ENCODE measurements around the gene PARM1.

Gene PARM1

GRCh38 chr4:74953647-74954046 lies 20.7 kb downstream of the PARM1 start:
- in situ Hi-C loops (cut with MboI; ENCODE audit: low sequenced_read_pairs, unreplicated experiment) = no loop called here

GRCh38 chr4:74958881-74959280 lies 26.0 kb downstream of the PARM1 start:
- in situ Hi-C loops (cut with MboI; ENCODE audit: low sequenced_read_pairs, unreplicated experiment) = no loop called here
- DNase-seq (ENCODE audit: low spot score) = no peak

More at GRCh38 chr4:74953647-74954046, 20.7 kb downstream of the PARM1 start:
- DNase-seq (ENCODE audit: low spot score) = no peak
- no peak for TF ChIP-seq CTCF (IDR thresholded peaks at IDR 0.05; ENCODE audit: borderline replicate concordance, control extremely low read depth, extremely low read depth, insufficient read depth, missing control alignments)

GRCh38 chr4:74961230-74961629 lies 28.3 kb downstream of the PARM1 start:
- in situ Hi-C loops (cut with MboI; ENCODE audit: low sequenced_read_pairs, unreplicated experiment) = no loop called here
- DNase-seq (ENCODE audit: low spot score) = no peak
- no peak for TF ChIP-seq CTCF (IDR thresholded peaks at IDR 0.05; ENCODE audit: borderline replicate concordance, control extremely low read depth, extremely low read depth, insufficient read depth, missing control alignments)

More at GRCh38 chr4:74958881-74959280, 26.0 kb downstream of the PARM1 start:
- no peak for TF ChIP-seq CTCF (IDR thresholded peaks at IDR 0.05; ENCODE audit: borderline replicate concordance, control extremely low read depth, extremely low read depth, insufficient read depth, missing control alignments)

- no peak for DNase-seq (ENCODE audit: low spot score)
- TF ChIP-seq CTCF (IDR thresholded peaks at IDR 0.05; ENCODE audit: borderline replicate concordance, control extremely low read depth, extremely low read depth, insufficient read depth, missing control alignments) = no peak
- in situ Hi-C loops (cut with MboI; ENCODE audit: low sequenced_read_pairs, unreplicated experiment) = no loop called here
These were observed 29.7 kb downstream of the PARM1 start for GRCh38 chr4:74962584-74962983.

- in situ Hi-C loops (cut with MboI; ENCODE audit: low sequenced_read_pairs, unreplicated experiment) = no loop called here
- no peak for TF ChIP-seq CTCF (IDR thresholded peaks at IDR 0.05; ENCODE audit: borderline replicate concordance, control extremely low read depth, extremely low read depth, insufficient read depth, missing control alignments)
- no peak for DNase-seq (ENCODE audit: low spot score)
These were observed 31.4 kb downstream of the PARM1 start for GRCh38 chr4:74964311-74964710.

DNA sequence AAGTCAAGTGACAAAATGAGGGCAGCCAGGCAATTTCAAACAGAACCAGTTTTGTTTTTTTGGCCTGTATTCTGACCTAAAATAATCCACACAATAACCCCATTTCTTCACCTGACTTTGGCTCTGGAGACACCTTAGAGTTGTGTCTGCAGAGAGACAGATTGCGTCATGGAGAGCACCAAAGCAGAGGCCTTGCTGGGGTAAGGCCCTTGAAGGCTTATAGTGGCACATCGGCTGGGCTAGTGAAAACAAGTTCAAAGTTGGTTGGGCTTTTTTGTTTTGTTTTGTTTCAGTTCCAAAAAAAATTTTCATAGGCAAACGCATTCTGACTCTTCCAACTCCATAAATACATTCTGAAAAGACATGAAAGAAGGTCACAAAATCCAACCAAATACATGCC lies 34.4 kb downstream of the PARM1 start:
- no peak for TF ChIP-seq CTCF (IDR thresholded peaks at IDR 0.05; ENCODE audit: borderline replicate concordance, control extremely low read depth, extremely low read depth, insufficient read depth, missing control alignments)
- in situ Hi-C loops (cut with MboI; ENCODE audit: low sequenced_read_pairs, unreplicated experiment) = no loop called here
- no peak for DNase-seq (ENCODE audit: low spot score)

Data from GM13976 (cell line).